Activated T-cell treated with anti-CD3 and anti-CD28 coated beads for 4 hours (primary cell): Measurements from ENCODE around the gene NFATC1.
"Not testable (repeated sequence)": the region's sequence is repeated elsewhere in the genome, so short reads cannot be mapped to it uniquely, and the experiment has no call there.

ENCODE experiments used
- DNase-seq: peaks from one replicate; pipeline ENCODE4 v3.0.0-alpha.2; 2020

The NFATC1 gene

GRCh38 chr18:79479116-79479760 lies 83.5 kb downstream of the NFATC1 start:
- no peak for DNase-seq

DNA sequence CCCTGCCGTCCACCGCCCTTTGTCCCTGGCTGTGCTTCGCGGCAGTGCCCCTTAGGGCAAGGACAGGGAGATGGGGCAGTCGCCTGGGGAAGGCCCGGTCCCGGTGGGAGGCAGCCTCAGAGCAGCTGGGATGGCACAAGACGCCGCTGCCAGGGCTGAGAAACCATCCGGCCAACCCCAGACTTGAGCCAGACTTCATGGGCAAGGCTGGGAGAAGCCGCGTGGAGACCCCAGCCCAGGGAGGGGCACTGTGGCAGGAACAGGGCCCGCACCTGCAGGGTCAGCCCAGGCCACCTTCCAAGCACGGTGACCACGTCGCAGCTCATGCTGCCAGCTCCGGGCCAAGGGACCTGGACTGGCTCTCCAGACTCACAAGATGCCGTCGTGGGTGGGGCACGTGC lies 84.0 kb downstream of the NFATC1 start:
- no peak for DNase-seq

- DNase-seq, result no peak
Measured at GRCh38 chr18:79480171-79481045, 84.7 kb downstream of the NFATC1 start.

DNA sequence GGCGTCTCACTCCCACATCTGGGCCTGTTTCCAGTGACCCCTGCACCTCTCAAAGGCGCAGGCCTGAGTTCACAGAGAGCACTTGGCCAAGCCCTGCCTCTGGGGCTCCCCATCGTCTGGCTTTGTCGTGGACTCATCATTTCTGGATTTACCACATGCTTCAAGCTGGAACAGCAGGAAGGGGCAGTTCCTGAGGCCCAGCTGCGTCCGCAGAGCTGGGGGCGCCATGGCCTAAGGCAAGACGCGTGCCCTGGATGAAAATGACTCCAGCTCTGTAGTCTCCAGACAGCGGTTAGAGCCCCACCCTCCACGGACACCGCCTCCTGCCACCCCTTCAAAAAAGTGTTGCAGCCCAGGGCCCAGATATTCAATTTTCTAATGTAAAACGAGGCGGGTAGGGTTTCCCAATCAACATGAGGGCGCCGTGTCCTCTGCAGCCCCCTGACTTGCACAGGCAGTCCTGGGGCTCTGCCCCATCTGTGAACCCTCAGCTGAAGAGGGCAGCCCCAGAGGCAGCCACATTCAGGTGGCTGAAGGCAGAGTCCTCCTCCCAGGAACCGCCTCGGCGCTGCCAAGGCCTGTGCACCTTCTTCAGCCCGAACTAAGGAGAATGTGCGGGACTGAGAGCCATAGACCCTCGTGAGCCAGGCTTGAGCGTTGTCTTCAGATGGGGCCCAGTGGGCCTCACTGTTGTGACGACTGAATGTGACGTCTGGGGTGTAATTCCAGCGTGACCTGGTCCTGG lies 85.5 kb downstream of the NFATC1 start:
- DNase-seq, result no peak

DNA sequence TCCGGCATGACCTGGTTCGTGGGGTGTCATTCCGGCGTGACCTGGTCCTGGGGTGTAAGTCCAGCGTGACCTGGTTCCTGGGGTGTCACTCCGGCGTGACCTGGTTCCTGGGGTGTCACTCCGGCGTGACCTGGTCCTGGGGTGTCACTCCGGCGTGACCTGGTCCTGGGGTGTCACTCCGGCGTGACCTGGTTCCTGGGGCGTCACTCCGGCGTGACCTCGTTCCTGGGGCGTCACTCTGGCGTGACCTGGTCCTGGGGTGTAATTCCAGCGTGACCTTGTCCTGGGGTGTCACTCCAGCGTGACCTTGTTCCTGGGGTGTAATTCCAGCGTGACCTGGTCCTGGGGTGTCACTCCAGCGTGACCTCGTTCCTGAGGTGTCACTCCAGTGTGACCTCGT lies 87.7 kb downstream of the NFATC1 start:
- not testable (repeated sequence) for DNase-seq

DNA sequence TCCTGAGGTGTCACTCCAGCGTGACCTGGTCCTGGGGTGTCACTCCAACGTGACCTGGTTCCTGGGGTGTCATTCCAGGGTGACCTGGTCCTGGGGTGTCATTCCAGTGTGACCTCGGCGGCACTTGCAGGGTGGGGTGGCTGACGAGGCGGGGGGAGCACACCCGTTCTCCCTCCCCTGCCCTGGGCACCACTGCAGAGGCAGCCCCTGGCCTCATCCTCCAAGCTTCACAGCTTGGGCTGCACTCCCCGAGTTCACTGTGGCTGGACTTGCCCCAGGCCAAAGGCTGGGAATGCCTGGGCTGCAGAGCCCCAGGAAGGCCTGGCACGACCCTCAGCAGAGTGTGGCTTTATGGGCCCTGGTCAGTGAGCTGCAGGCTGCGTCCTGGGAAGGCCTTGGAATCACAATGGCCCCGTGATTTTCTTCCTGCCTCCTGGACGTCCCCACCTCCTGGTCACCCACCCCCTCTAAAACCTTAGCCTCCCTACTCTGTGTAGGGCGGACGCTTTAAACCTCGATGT lies 88.3 kb downstream of the NFATC1 start:
- DNase-seq, result no peak

DNA sequence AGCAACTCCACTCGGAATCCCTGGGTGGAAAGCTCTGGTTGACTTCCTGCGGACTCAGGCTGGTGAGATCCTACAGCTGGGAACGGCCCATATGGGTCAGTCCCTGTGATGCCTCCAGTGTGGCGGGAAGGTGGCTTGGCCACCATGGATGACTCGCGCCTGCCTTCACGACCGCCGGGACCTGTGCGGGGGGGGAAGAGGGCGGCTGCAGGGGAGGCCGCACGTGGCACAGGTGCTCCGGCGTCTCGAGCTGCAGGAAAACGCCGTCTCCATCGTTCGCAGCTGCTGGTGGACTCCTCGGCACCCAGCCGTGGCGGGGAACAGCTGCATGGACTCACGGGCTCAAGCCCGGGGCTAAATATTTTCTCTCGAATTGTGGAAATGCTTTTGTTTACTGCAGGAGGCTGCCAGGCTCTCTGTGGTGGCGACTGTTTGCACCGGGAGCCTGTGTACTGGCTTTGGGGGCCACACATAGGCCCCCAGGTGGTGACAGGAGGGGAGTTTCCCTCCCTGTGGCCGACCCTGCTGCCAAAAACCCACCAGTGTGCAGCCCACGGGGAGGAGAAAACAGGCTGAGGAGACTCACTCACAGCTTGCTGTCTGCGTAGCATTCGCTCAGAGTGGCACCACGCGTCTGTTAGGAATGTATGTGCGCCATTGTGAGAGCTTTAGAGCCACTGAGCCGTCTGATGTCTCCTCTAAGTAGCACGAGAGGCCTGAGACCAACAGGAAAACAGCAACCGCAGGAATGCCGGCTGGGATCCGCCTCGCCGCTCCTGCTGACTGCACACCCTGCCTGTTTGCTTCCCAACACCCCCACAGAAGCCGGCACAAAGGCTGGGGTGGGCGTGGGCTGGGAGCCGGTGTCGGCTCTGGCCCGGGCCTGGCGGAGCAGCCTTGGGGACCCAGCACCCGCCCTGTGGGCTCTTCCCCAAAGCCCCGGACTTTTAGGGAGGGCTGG lies 89.2 kb downstream of the NFATC1 start:
- DNase-seq, result no peak

DNA sequence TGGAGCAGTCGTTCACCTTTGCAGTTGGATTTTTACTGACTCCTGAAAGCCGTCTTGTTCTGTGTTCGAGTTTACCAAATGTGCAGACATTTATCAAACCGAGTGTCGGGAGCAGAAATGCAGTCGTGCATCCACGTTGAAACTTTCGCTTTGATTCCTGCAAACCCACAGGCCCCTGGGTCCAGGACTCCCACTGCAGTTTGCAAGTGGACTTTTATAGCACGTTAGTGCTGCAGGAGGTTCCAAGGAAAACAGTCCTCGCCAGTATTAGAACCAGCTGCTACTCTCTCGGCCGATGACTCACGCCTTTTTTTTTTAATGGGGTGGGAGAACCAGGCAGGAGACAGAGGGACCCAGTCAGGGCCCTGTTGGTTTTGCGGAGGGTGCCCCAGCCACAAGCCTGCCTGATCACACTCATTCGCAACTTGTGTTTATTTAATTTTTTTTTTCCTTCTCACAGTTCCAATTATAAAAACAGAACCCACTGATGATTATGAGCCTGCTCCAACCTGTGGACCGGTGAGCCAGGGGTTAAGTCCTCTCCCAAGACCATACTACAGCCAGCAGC lies 90.1 kb downstream of the NFATC1 start:
- no peak for DNase-seq

GRCh38 chr18:79486356-79487182 lies 90.8 kb downstream of the NFATC1 start:
- DNase-seq, result no peak

GRCh38 chr18:79487183-79487800 lies 91.6 kb downstream of the NFATC1 start:
- DNase-seq, result no peak

DNA sequence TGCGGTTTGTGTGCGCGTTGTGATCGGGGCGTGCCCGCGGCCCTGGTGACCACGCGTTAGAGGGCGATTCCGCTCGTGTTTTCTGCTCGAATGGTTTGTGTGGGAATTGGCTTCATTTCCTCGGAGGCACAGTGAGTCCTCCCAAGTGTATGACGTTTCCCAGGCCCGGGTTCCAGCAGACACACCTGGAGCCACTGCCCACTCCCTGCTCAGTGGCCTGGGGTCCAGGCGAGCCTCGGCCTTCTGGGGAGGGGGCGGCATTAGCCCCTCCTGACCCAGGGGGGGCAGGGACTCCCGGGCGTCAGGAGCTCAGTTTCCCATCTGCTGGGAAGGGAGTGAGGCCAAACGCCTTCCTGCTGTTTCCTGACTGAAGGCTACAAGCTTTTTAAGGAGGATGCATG lies 92.1 kb downstream of the NFATC1 start:
- DNase-seq, result no peak

DNA sequence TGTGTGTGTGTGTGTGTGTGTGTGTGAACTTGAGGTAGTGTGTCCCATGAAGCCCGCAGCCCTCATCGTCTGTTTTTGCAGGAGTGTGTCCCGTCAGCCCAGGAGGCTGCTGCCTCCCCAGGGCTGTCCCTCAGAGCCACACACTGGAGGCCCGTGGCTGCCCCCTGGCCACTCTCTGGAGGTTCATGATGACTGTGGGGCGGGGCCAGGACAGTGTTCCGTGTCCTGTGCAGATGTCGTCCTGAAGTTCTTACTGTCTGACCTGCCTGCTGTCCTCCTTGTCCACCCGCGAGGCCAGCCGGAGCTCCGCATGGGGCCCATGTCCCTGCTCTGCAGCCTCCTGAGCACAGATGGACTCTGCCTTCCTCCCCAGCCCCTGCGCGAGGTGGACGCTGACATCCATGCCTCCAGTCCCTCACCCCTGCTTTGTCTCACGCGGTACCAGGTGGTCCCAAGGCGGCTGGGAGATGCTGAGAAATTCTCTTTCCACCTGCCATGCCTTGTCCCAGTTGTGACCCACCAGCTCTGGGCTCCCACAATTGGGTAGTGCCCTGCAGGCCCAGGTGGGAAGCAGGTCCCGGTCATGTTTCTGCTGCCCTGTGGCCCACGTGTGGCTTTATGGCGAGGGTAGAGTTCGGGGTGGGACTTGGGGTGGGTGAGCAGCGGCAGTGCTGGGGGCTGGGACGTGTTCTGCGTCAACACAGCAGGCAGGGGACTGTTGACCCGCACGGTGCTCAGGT lies 92.8 kb downstream of the NFATC1 start:
- no peak for DNase-seq

DNA sequence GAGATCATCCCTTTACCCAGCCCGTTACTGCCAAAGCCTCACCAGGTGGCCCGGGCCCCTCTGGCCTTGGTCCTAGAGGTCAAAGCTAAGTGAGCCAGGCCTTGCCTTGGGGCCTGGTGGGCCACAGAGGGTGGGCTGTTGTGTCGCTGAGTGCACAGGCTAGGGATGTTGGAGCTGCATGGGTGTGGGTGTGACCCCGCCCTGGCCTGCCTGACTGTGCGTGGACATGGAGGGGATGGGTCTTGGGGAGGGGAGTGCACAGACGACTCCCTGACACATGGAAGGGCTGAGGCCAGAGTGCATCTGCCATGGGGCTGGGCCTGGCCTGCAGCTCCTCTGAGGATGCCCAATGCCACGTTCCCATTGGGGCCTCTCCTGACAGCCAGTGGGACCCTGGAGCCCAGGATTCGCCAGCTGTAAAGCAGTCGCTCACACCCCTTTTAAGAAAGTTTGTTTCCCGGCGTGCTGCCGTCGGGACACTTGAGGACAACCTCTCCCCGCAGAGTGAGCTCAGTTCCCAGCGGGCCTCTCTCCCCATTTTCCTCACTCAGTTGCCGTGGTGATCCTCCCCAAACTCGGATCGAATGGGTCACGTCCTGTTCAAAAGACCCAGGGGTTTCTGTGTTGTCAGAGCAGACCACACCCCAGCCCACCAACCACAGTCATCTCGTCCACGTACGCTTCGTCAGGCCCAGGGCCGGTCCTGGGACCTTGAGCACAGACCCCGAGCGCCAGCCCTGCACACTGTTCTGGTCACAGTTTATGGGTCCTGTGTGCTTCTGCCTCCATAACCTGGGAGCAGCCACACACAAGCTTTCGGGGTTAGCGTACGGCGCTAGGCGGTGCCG lies 93.5 kb downstream of the NFATC1 start:
- no peak for DNase-seq

GRCh38 chr18:79489899-79490625 lies 94.3 kb downstream of the NFATC1 start:
- DNase-seq, result no peak

GRCh38 chr18:79490626-79491041 lies 94.9 kb downstream of the NFATC1 start:
- DNase-seq, result no peak

DNA sequence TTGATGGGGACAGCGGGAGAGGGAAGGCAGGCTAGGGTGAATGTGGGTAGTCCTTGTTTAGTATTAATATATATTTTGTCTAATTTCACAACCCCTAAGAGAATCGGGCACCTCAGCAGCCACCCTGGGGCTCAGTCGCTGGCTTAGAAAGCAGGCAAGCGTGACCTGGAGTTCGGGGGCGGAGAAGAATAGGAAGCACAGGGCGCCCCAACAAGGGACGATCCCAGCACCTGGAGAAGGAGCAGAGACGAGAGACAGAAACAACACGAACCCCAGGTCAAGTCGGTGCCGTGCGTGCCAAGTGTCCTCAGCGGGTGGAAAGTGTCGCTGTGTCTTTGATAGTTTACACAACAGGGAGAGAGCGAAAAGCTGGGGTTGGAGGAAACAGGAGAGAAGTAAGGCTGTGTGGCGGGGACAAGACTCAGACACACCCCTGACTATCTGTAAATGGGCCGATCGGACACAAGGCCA lies 95.4 kb downstream of the NFATC1 start:
- no peak for DNase-seq

- DNase-seq, result no peak
Measured at GRCh38 chr18:79493211-79493800, 97.6 kb downstream of the NFATC1 start.
